GM19438 (cell line): ENCODE data around the gene LAMB4.

Source experiments
- ATAC-seq: cut with Tn5 transposase; IDR thresholded peaks from one replicate; pipeline ENCODE4 v1.9.1; 2021; ENCODE audit warnings: low read depth; ENCODE audit not compliant: unreplicated experiment

Gene LAMB4

DNA sequence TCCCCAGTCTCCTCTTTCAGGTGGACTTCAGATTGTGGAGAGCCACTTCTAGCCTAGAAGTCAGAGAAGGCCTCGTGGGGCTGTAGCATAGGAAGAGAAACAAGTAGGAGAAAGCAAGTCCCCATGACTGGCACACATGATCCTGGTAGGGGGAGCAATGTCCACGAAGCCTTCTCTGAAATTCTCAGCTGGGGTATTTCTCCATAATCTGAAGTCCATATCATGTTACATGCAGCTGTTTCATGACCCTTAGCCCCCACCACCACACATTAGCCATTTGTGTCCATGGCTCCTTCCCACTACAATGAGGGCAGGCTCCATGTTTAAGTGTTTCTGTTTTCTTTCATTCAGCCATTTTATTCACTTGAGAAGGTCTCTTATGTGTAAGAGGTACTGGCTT is 43.2 kb downstream of the LAMB4 start:
- ATAC-seq, result no peak

DNA sequence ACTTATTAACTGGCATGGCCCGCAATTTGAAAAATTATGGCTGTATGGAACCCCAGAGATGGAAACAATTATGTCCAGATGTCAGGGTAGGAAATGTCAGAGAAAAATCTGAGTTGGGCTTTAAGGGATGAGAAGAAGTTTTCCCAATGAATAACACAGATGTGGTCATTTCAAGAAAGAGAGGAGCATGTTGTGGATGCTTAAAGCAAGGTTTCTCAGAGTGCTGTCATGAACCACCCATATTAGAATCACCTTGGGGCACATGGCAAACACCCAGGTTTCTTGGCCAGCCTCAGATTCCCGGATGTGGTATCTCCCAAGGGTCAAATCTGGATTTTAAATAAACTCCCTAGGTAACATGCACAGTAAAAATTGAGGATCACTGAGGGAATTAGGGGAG is 43.6 kb downstream of the LAMB4 start:
- no peak for ATAC-seq

- ATAC-seq, result no peak
These were observed 46.2 kb downstream of the LAMB4 start for GRCh38 chr7:108083980-108084379.

GRCh38 chr7:108079648-108080591 is 50.2 kb downstream of the LAMB4 start:
- no peak for ATAC-seq

DNA sequence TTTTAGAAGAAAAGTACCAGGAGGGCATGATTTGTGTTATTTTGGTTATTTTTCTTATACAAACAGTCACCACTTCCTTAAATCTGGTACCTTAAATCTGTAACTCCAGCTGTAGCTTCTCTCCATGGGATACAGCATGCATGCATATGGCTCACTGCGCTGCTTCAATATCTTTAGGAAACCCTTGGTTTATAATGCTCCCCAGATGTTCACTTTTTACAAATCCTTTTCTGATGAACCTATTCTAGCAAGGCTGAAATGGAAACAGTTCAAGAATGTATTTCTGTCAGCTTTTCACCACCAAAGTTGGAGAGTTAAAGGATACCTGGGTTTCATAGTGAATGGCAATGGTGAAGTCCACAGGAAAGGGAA is 50.9 kb downstream of the LAMB4 start:
- no peak for ATAC-seq

DNA sequence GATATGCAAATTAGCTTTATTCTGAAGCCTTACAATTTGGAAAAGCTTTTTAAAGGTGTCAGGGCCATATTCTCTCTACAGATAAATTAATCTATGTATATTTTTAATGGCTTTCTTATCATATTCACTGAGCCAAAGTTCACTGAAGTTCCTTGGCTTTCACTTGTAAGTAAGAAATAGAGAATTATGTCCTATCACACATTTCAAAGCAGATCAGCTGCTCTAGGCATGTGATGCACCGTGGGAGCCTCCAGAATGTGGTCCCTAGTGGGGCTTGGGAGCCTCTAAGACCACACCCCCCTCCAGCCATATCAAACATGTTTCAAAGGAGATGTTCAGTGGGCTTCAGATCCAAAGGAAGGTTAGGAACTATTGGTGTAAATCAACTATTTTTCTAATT is 51.5 kb downstream of the LAMB4 start:
- no peak for ATAC-seq

- ATAC-seq, result no peak
These were observed 51.9 kb downstream of the LAMB4 start for GRCh38 chr7:108078211-108078673.

- ATAC-seq, result no peak
These were observed 52.5 kb downstream of the LAMB4 start for GRCh38 chr7:108077709-108078108.

- no peak for ATAC-seq
These were observed 54.0 kb downstream of the LAMB4 start for GRCh38 chr7:108076156-108076555.

DNA sequence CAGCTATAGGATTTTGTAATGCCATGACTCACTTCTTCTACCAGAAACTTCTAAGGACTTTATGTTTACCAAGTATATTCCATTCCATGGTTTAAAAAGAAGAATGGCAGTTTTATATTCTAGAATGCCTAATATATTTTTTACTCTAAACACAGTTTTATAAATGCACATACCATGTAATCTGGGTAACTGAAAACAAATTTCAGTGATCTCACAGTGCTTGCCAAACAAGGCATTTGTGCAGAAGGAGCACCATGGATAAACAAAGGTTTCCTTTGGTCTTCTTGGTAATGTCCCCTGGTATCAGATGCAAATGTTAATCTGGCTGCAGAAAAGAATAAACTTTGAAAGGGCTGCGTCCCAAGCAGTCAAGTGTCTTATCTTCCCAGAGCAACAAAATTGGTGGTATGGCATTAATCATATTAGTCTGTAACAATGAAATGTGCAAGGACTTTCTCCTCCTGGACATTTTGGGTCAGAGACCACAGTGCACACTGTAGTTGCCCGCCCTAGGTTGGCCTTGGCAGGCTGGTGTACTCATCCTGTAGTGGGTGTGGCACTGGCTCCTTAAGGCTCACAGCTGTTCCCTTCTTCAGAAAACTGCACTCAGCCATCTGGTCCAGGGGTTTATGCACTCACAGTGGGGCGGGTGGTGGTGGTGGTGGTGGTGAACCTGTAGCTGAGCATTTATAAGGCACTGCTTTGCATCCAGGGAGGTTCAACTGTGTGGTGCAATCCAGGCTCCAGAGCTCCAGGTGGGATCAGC is 56.7 kb downstream of the LAMB4 start:
- no peak for ATAC-seq

GRCh38 chr7:108072739-108073138 is 57.4 kb downstream of the LAMB4 start:
- ATAC-seq, result no peak

DNA sequence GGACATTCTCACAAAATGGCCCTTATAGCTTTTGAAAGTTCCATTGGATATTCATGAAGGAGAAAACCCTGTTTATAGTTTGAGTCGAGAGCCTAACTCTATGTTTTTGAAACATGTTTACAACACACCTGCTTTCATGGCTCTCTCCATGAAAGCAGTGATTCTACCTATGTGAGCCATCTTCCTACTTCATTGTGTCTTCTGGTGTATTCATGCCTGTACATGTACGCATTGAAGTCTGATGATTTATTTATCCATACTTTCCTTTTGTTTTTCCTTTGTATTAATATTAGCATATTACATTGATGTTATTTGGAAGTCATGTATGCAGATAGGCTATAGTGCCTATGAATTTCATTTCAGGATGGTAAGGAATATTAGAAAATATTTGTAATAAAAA is 58.0 kb downstream of the LAMB4 start:
- ATAC-seq, result no peak

DNA sequence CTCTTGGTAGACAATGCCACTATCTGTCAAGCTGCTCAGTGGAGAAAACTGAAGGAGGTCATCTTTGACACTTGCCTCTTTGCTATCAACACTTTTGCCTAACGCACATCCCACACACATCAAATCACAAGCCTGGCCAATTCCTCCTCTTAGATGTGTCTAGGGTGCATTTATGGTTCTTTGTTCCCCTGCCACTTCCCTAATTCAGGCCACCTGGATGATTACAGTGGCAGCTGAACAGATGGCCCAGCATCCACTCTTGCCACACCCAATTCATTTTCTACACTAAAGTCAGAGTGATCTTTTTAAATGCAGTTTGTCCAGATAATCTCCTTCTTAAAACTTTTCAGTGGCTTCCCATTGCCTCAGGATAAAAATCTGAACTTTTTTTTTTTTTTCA is 58.6 kb downstream of the LAMB4 start:
- no peak for ATAC-seq

DNA sequence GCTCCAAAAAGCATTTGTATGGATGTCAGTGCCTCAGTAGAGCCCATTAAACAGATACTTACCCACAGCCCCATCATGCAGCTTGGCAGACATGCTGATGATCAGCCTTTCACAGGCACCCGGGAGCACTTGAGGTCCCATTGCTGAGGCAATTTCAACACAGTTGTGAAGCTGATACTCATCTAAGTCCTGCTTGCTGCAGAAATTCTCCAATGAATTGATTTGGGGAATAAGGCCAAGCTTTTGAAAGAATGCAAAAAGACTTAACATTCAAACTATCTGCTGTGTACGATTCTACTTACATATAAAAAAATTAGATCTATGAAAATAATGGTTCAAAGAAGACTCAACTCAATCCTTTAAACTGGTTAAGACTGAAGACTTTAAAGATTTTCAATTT is 60.5 kb downstream of the LAMB4 start:
- no peak for ATAC-seq

DNA sequence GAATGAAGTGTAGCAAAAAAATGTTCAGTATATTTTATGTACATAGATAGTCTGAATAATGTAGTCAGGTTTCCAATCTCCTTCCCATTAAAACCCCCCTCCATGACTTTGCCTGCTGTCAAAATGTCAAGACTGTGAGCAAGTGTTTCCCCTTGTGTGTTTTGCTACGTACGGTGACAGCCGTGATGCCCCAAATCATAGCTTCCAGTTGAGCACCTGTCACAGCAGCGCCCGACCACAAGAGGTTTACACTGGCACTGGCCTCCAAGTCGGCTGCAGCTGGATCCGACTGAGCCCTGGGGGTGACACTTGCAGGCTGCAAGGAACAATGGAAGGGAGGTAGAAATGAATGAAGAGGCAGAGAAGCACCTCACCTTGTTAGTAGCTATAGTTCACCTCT is 62.3 kb downstream of the LAMB4 start:
- no peak for ATAC-seq

DNA sequence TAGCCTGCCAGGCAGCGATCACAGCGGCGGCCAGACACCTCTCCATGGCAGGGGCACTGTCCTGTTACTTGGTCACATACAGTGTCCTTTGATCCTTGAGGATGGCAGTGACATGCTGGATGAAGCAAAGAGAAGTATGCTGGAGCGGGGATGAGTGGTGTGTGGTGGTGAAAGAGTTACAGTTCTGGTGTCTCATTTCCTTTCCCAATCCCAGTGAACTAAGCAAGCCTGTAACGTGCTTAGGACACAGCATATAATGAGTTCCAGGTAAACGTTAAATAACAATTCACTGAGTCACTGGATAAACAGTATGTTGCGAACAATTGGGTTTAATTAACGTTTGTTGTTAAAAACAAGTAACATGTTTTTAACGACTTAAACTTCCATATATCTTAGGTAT is 63.7 kb downstream of the LAMB4 start:
- no peak for ATAC-seq

DNA sequence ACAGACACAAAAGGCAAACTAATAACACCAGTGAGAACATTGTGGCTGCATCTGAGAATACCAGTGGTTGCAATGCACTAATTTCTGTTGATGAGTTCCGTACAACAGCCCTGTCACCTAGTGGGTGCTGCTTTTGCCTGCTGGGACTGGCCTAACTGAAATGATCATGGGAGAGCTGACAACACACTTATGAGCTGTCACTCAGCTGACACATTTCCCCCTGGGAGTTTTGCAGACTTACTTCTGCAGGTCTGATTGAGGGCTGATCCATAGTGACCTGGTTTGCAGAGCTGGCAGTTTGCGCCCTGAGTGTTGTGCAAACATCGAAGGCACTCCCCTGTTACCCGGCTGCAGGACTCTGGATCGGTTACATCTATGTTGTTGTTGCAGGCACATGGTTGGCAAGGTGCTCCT is 66.6 kb downstream of the LAMB4 start:
- no peak for ATAC-seq

- no peak for ATAC-seq
These were observed 67.7 kb downstream of the LAMB4 start for GRCh38 chr7:108062250-108063014.

DNA sequence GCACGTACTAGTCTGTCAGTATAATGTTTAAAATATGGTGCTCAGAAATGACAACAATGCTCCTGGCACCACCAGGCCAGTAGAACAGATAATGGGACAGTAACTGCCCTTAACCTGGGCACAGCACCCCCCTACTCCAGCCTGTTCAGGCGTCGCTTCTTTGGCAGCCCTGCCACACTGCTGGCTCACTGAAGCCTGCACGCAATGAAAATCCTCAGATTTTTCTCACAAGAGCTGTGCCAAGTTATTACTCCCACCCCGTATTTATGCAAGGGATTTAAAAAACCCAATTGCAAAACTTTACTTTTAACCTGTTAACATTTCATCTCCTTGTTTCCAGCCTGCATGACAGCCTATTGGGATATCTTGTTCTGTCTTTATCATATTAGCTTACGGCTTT is 70.6 kb downstream of the LAMB4 start:
- ATAC-seq, result no peak

DNA sequence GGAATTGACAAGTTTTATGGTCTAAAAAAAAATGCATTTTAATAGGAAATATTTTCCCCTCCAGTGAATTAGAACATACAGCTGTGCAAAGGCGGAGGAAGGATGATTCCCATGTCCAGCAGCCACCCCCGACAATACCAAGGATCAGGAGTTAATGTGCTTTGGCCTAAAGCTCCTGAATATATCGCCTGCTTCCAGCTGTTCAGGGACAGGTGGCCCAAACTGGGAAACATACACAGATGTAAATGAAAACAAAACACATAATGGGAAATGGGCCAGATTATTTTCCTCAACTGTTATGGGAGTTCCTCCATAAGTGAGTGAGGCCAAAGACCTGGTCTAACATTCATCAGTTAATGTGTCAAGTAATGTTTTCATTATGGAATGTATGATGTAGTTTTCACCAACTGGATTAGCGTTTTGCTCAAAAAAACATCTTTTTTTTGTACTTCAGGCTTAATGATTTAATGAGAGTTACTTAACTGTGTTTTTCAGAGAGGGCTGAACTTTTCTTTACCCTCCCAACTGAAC is 72.1 kb downstream of the LAMB4 start:
- no peak for ATAC-seq

DNA sequence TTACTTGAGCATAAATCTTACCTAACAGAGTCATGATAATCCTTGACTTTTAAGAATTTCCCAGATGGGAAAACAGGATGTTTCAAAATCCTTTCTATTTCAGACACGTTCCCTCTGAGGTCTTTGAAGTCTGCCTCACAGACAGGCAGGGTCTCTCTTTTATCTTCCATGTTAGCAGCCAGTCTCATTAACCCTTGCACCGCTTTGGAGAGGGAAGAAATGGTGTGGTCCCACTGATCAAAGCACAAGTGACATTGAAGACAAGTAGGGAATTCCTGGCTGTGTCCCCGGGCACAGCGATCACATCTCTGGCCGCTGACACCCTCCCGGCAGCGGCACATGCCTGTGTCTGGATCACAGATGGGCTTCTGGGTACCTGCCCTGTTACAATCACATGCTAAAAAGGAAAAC is 74.5 kb downstream of the LAMB4 start:
- ATAC-seq, result no peak
